HG03354 (cell line): ENCODE results near the gene CGREF1.

Source experiments
- ATAC-seq: cut with Tn5 transposase; IDR thresholded peaks from one replicate; pipeline ENCODE4 v1.9.1; 2021; ENCODE audit warnings: mild to moderate bottlenecking; ENCODE audit not compliant: unreplicated experiment, poor library complexity, severe bottlenecking

The CGREF1 gene

DNA sequence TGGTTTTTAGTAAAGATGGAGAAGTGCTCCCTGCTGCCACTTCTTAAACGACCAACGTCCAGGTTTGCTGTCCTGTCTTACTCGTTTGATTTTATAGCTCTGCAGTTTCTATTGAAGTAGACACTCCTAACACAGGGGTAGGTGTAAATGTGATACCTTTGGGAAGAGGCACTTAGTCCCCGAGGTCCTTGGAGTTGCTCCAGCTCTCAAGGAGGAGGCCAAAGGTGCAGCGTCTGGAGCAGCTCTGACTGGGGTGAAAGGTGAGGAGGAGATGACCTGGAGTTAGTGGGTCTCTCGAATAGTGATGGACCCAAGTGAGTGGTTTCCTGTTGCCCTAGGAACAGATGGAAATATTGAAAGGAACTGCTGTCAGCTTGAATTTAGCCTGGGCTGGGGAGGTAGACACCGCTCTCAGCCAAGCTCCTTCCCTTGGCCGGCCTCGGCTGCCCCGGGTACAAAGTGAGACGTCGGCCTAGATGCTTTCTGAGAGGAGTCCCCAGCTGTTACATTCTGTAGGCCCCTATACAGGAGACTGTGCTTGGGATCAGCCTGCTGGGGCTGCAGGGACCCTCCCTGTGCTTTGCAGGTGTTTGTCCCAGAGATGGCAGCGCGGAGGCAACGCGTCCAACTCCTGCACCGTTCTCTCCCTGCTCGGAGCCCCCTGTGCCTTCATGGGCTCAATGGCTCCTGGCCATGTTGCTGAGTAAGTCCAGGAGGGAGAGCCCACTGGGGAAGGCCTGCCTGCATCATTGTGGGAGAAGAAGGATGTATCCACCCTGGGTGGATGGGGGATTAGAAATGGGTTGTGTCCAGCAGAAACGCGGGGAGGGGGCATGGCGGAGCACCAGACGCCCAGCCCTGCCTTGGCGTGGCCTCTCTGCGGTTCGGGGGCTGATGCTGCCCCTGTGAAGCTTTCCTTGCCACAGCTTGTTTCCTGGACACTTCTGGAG lies 26.9 kb downstream of the CGREF1 start:
- ATAC-seq, result no peak

DNA sequence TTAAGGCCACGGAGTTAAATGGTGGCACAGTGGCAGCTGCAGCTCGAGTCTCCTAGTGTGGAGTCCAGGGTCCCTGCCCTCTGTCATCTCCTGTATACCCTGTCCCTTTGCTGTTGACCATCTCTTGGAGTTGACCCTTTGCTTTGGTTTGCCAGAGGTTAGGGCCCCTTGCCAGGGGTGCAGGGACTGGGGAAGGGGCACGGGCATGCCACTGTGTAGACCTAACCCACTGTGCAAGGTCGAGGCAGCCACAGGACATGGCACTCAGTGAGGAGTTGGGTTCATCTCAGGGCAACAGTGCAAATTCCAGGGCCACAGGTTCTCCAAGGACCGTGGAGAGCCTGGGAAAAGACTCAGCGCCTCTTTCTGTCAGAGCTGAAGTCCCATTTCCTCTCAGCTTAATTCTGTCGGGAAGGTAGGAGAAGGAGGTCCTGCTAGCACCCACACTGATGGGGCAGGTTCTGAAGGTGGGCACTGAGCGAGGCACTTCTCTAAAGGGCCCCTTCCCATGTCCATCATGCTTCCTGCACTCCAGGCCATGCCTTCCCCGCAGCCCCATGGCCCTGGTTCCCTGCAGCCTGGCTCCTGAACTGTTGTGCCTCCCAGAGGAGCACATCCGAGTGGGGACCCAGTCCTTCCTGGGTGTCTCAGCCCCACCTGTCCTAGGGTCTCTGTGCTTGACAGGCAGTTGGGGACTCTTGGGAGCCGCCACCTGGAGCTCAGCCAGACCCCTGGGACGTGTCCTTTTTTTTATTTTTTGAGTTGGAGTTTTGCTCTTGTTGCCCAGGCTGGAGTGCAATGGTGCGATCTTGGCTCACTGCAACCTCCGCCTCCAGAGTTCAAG lies 29.6 kb downstream of the CGREF1 start:
- ATAC-seq, result no peak

GRCh38 chr2:27088634-27089033 lies 30.3 kb downstream of the CGREF1 start:
- no peak for ATAC-seq

DNA sequence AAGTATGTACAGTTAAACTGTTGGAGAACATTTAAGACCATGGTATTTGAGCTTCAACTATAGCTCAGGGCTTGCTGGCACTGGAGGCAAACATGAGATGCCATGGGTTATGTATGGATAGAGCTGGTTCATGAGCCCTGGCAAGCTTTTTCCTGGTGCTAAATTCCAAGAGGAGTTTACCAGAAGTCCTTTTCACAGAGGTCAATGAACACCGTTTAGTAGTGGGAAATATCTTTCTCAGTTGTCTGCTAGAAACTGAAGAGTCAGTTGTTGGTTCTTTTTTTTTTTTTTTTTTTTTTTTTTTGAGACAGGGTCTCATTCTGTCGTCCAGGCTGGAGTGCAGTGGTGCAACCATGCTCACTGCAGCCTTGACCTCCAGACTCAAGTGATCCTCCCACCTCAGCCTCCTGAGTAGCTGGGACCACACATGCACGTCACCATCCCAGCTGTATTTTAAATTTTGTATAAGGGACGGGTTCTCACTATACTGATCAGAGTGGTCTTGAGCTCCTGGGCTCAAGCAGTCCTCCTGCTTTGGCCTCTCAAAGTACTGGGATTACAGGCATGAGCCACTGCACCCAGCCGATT lies 31.0 kb downstream of the CGREF1 start:
- ATAC-seq, result no peak

- ATAC-seq, result peak; percentile 24
These were observed 32.0 kb downstream of the CGREF1 start, which contains the start of gene KHK for GRCh38 chr2:27086724-27087593. KHK (plus strand) TSS chr2:27086772; CDS start chr2:27087260, 488 bp downstream.

DNA sequence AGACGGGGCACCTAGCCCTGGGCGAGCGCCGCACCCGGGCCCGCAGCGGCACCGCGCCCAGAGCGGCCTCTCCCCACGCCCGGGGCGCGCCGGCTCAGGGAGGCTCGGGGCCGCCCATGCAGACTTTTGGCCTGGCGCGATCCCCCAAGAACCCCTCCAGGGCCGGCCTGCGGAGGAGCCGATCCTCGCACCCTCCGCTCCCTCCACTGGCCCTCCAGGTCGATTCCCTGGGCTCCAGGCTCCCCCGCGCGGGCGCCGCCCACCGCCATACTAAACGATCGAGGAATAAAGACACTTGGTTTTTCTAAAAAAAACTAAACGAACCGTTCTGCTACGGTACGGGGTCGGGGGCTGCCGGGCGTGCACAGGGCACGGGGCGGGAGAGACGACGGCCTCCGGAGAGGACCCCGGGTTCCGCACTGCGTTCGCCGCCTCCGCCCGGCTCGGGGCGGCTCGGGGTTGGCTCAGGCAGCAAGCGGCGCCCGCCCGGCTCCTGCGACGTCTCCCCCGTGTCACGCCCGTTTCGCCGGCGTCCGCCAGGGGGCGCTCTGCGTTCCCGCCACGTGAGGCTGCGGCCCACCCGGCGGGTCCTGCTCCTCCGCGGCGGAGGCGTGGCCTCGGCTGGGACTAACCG lies 32.7 kb downstream of the CGREF1 start:
- ATAC-seq, result peak; percentile 70

DNA sequence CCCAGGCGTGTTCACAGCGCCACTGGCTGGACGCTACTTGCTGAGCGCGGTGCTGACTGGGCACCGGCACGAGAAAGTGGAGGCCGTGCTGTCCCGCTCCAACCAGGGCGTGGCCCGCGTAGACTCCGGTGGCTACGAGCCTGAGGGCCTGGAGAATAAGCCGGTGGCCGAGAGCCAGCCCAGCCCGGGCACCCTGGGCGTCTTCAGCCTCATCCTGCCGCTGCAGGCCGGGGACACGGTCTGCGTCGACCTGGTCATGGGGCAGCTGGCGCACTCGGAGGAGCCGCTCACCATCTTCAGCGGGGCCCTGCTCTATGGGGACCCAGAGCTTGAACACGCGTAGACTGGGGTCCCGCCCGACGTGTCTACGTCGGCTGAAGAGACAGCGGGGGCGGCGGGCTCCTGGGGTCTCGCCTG lies 33.2 kb downstream of the CGREF1 start:
- peak; percentile 4 for ATAC-seq

- no peak for ATAC-seq
These were observed 33.8 kb downstream of the CGREF1 start for GRCh38 chr2:27085062-27085672.

GRCh38 chr2:27084297-27085061 lies 34.4 kb downstream of the CGREF1 start:
- ATAC-seq, result no peak

DNA sequence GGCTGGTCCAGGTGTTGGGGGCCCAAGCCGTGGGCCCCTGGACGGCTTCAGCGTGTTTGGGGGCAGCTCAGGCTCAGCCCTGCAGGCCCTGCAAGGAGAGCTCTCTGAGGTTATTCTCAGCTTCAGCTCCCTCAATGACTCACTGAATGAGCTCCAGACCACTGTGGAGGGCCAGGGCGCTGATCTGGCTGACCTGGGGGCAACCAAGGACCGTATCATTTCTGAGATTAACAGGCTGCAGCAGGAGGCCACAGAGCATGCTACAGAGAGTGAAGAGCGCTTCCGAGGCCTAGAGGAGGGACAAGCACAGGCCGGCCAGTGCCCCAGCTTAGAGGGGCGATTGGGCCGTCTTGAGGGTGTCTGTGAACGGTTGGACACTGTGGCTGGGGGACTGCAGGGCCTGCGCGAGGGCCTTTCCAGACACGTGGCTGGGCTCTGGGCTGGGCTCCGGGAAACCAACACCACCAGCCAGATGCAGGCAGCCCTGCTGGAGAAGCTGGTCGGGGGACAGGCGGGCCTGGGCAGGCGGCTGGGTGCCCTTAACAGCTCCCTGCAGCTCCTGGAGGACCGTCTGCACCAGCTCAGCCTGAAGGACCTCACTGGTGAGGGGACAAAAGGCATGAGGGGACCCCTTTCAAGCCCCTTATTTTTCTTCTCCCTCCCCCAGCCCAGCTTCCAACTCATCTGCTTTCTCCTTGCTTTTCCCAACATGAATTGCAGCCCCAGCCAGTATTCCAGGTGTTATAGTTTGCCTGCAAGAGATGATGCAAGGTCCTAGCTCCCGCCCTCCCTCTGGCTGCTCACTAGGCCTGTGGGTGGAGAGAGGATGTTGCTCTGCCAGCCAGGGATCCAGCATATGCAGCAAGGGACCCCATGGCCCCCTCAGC lies 35.3 kb downstream of the CGREF1 start:
- no peak for ATAC-seq

- ATAC-seq, result no peak
These were observed 36.0 kb downstream of the CGREF1 start for GRCh38 chr2:27082773-27083409.

- ATAC-seq, result no peak
These were observed 36.8 kb downstream of the CGREF1 start for GRCh38 chr2:27081984-27082772.

DNA sequence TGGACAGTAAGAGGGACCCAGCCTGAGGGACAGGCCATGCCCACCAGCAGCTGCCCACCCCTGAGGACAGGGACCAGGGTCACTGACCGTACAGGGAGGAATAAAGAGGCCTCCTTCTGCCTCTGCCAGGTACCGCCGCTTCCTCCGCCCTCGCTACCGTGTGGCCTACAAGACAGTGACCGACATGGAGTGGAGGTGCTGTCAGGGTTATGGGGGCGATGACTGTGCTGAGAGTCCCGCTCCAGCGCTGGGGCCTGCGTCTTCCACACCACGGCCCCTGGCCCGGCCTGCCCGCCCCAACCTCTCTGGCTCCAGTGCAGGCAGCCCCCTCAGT lies 38.4 kb downstream of the CGREF1 start:
- no peak for ATAC-seq

DNA sequence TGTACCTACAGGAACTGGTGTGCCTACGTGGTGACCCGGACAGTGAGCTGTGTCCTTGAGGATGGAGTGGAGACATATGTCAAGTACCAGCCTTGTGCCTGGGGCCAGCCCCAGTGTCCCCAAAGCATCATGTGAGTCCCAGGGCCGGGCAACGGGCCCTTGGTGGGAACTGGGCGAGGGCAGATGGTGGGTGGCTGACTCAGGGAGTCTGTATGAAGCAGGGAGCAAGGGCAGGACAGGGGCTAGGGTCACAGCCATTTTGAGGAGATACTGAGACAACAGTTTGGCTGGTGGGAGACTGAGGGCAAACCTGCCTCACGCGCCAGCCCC lies 38.8 kb downstream of the CGREF1 start:
- no peak for ATAC-seq

- ATAC-seq, result no peak
These were observed 39.4 kb downstream of the CGREF1 start for GRCh38 chr2:27079233-27080139.
